SK-N-MC (cell line): ENCODE measurements around the gene ARL11.
A peak's percentile ranks its signal among the peaks of the same experiment; 100 is the strongest.
"Not testable (repeated sequence)": the region's sequence is repeated elsewhere in the genome, so short reads cannot be mapped to it uniquely, and the experiment has no call there.

ENCODE experiments used
- DNase-seq: peaks from one replicate; pipeline ENCODE4 v3.0.0-alpha.2; 2011; ENCODE audit warnings: low read depth, low spot score
- H3K27ac ChIP-seq: fragments of 200-600 bp; sonication (generic); 2 replicates; pipeline ENCODE4 v1.5.1; 2016; ENCODE audit warnings: mixed run types
- H3K36me3 ChIP-seq: fragments of 200-600 bp; sonication (generic); 2 replicates; pipeline ENCODE4 v1.6.1; 2017; ENCODE audit warnings: antibody characterized with exemption, low read length, mixed read lengths; ENCODE audit not compliant: insufficient read depth
- H3K4me3 ChIP-seq: fragments of 200-600 bp; sonication (generic); 2 replicates; pipeline ENCODE4 v1.5.1; 2016
- H3K9ac ChIP-seq: fragments of 200-600 bp; sonication (generic); 2 replicates; pipeline ENCODE4 v1.8.0; 2017; ENCODE audit warnings: mixed run types, mixed read lengths; ENCODE audit not compliant: insufficient read length
- H3K9me3 ChIP-seq: fragments of 200-600 bp; sonication (generic); 2 replicates; pipeline ENCODE4 v1.6.1; 2017; ENCODE audit warnings: low read depth, mild to moderate bottlenecking, antibody characterized with exemption, low read length, moderate library complexity, mixed read lengths
- EZH2 ChIP-seq: fragments of 200-600 bp; sonication (generic); IDR thresholded peaks from one replicate; pipeline ENCODE4 v1.6.1; 2017; ENCODE audit warnings: antibody characterized with exemption
- FOXP2 ChIP-seq: optimal IDR thresholded peaks from 2 replicates; pipeline ENCODE3; 2011; ENCODE audit warnings: mild to moderate bottlenecking, moderate library complexity; ENCODE audit not compliant: insufficient read depth; ENCODE audit errors: extremely low read length, control extremely low read depth
- POLR2AphosphoS5 ChIP-seq: IDR thresholded peaks from 2 replicates; pipeline ENCODE4 v1.6.1; 2012; ENCODE audit warnings: mild to moderate bottlenecking, low read depth, low read length, borderline replicate concordance

Gene ARL11

DNA sequence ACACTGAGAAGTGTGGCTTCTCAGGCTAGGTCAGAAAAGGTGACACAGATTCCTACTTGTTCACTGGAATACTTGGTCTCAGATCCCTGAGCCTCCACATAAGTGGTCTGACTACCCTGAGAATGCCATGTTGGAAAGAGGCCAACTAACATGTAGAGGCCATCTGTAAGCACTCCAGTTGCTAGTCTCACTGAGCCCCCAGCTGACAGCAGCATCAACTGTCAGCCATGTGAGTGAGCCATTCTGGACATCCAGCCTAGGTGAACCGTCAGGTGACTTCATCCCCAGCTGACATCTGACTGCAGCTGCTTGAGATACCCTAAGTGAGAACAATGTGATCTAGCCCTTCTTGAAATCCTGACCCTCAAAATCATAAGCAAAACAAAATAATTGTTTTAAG lies 18.1 kb upstream of the ARL11 start:
- Histone ChIP-seq H3K27ac (no peak overlapping the region), H3K4me3 (no peak overlapping the region), H3K9me3 (no peaks in the 10 kb centered on the region), H3K9ac (no peak overlapping the region), H3K36me3 (no peaks in the 10 kb centered on the region)
- no peak for DNase-seq
- TF ChIP-seq FOXP2 (no peak), EZH2 (no peak), POLR2AphosphoS5 (no peak)

GRCh38 chr13:49612042-49612441 lies 16.3 kb upstream of the ARL11 start:
- not testable (repeated sequence) for H3K36me3 ChIP-seq, DNase-seq, H3K9me3 ChIP-seq, H3K4me3 ChIP-seq, H3K27ac ChIP-seq, H3K9ac ChIP-seq

DNA sequence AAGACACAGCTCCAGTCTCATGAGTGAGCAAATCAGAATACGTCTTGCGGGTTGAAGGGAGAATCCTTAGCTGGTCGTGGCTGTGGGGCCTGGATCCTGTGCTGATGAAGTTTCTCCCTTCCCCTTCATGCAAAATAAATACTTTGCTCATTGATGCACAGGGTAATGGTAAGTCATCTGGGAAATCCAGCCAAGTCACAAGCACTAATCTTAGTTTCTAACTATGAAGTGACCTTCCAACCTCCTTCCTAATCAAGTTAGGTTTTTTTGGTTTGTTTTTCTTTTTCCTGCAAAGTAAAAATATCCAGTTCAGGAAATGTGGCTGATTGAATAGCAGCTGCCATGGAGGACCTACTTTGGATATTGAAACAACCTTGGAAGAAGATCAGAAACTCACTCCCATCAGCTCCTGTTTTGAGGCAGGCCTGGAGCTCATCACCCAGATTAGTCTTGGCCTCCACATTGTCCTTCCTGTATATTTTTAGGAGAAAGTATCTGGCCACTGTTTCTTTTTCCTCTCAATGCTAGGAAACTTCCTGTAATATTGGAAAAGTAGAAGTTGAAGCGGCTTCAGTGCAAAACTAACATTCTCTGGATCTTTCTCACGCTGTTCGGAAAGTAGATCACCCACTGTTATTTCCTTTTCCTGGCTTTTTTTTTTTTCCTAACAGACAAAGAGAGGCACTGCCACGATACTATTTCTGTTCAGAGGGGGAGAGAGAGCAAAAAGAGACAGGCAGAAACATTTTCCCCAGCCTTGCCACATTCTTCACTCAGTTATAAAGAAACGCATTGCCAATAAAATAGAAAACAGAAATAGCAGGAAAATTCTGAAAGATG lies 12.3 kb upstream of the ARL11 start:
- Histone ChIP-seq H3K9ac (no peak overlapping the region), H3K4me3 (no peak overlapping the region), H3K36me3 (no peaks in the 10 kb centered on the region), H3K9me3 (no peaks in the 10 kb centered on the region), H3K27ac (peak overlapping the region; percentile 17; the same call in 1 of the 2 replicates)
- no peak for DNase-seq
- TF ChIP-seq POLR2AphosphoS5: no peak
- no peak for TF ChIP-seq EZH2
- no peak for TF ChIP-seq FOXP2

DNA sequence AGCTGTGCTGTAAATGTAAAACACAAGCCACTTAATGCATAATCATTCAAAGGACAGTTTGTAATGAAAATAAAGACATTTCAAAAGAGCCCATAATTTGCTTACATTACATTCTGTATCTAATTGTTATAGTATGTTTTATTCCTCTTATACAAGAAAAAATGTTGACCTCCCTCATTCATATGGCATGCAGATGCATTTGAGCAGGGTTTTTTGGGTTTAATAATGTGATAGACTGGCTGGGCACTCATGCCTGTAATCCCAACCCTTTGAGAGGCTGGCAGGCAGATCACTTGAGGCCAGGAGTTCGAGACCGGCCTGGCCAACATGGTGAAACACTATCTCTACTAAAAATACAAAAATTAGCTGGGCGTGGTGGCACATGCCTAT lies 11.6 kb upstream of the ARL11 start:
- TF ChIP-seq EZH2 (no peak), FOXP2 (no peak), POLR2AphosphoS5 (no peak)
- H3K36me3 ChIP-seq: no peaks in the 10 kb centered on the region
- no peak overlapping the region for H3K4me3 ChIP-seq
- H3K27ac ChIP-seq: no peak overlapping the region
- H3K9ac ChIP-seq: no peak overlapping the region
- H3K9me3 ChIP-seq: no peaks in the 10 kb centered on the region
- DNase-seq: no peak

DNA sequence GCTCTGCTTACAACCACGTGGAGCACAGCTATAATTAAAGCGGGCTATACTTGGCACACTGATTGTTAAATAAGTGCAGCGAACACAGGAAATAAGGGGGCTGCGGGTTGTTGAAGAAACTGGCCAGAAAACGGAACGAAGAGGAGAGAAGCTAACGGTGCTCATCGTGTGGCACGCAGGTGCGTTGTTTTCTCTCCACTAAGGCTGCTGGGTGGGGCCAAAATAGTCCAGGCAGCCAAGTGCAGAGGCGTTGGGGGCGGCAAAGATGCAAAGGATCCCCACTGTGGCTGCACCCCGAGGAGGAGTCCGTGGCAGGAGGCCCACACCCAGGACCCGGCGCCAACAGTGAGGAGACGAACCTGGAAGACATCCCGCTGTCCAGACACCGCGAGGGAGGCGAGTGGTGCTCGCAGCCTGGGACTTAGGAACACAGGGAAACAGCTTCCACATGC lies 8.1 kb upstream of the ARL11 start:
- no peak overlapping the region for H3K4me3 ChIP-seq
- no peak overlapping the region for H3K9ac ChIP-seq
- DNase-seq: no peak
- TF ChIP-seq FOXP2: no peak
- TF ChIP-seq EZH2: no peak
- no peak for TF ChIP-seq POLR2AphosphoS5
- no peaks in the 10 kb centered on the region for H3K36me3 ChIP-seq
- no peaks in the 10 kb centered on the region for H3K9me3 ChIP-seq
- H3K27ac ChIP-seq: no peak overlapping the region

DNA sequence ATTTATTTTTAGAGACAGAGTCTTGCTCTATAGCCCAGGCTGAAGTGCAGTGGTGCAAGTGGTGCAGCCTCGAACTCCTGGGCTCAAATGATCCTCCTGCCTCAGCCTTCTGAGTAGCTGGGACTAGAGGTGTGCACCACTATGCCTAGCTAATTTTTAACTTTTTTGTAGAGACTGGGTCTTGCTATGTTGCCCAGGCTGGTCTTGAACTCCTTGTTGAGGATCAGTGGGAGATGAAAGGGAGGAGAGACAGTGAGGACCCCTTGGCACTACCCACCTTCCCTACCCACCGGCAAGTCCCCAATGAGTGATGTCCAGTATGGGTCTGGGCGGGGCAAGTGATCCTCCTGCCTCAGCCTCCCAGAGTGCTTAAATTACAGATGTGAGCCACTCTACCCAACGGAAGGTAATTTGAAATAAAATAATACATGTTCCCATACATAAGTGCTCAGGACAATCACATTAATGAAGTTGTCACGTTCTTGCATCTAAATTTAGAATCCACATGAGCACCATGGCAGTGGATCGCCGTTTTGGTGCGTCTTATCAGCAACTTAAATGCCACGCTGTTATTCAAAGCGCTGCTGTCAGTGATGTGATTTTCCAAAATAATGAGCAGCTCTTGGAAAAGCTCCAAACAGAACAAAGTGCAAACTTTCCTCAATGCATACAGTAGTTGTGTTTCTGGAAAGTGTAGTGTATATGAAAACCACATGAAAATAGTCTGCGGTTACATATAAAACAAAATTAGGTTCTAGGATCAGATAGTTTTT lies 5.9 kb upstream of the ARL11 start:
- no peak for TF ChIP-seq FOXP2
- no peak for TF ChIP-seq EZH2
- no peak for TF ChIP-seq POLR2AphosphoS5
- no peaks in the 10 kb centered on the region for H3K36me3 ChIP-seq
- no peaks in the 10 kb centered on the region for H3K9me3 ChIP-seq
- no peak overlapping the region for H3K9ac ChIP-seq
- H3K4me3 ChIP-seq: no peak overlapping the region
- DNase-seq: no peak
- no peak overlapping the region for H3K27ac ChIP-seq

- no peak for DNase-seq
- H3K27ac ChIP-seq: no peak overlapping the region
Measured at GRCh38 chr13:49624229-49624628, 4.1 kb upstream of the ARL11 start.

GRCh38 chr13:49625392-49626079 lies 2.8 kb upstream of the ARL11 start:
- no peak for DNase-seq
- H3K36me3 ChIP-seq: no peaks in the 10 kb centered on the region
- TF ChIP-seq FOXP2 (no peak), EZH2 (no peak), POLR2AphosphoS5 (no peak)
- no peak overlapping the region for H3K27ac ChIP-seq
- H3K4me3 ChIP-seq: no peak overlapping the region
- no peak overlapping the region for H3K9ac ChIP-seq
- H3K9me3 ChIP-seq: no peaks in the 10 kb centered on the region

More at GRCh38 chr13:49624229-49624628, 4.1 kb upstream of the ARL11 start:
- H3K9ac ChIP-seq: no peak overlapping the region
- H3K4me3 ChIP-seq: no peak overlapping the region
- no peak for TF ChIP-seq FOXP2
- no peak for TF ChIP-seq POLR2AphosphoS5
- no peak for TF ChIP-seq EZH2
- H3K36me3 ChIP-seq: no peaks in the 10 kb centered on the region
- no peaks in the 10 kb centered on the region for H3K9me3 ChIP-seq
